Adrenal gland (tissue), 5 donors: Measurements from ENCODE around the gene MAEA.

Source experiments
- POLR2A ChIP-seq, 2 donors: fragments of 450-650 bp; IDR thresholded peaks; one replicate each; pipeline ENCODE4 v1.6.1; 2017; ENCODE audit warnings: antibody characterized with exemption in 2 of 2, mild to moderate bottlenecking in 2 of 2, moderate library complexity in 1 of 2
- TF ChIP-seq, protein P1 (sequence below), 6 experiments: fragments of 450-650 bp in 4 of 6; fragments of 200-600 bp in 2 of 6; sonication (generic) in 1 of 6; IDR thresholded peaks; 1 replicate in 5 of 6; 2 replicates in 1 of 6; pipeline versions ENCODE4 v1.5.1 to v1.8.0; 2016 to 2021; ENCODE audit warnings: antibody characterized with exemption in 6 of 6, mild to moderate bottlenecking in 2 of 6, moderate library complexity in 1 of 6
- donor health status: DM: no; HTN: no; CAD: no.

DNA sequence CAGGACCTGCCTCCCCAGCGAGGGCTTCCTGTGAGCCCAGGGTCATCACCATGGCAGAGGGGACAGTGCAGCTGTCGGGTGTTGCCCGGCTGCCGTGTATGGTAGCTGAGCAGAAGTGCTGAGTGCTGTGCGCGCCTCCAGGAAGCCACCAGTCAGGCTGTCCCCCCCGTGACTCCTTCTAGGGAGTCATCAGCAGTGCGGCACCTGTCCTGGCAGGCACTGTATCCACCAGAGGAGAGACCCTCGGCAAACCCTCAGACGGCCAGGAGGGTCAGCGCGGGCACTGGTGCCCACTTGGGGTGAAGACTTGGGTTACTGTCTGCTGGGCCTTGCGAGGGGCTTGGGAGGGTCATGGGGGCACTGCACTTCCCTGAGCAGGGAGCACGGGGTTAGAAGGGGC is 65.7 kb downstream of the MAEA start:
- TF ChIP-seq, protein P1, sequence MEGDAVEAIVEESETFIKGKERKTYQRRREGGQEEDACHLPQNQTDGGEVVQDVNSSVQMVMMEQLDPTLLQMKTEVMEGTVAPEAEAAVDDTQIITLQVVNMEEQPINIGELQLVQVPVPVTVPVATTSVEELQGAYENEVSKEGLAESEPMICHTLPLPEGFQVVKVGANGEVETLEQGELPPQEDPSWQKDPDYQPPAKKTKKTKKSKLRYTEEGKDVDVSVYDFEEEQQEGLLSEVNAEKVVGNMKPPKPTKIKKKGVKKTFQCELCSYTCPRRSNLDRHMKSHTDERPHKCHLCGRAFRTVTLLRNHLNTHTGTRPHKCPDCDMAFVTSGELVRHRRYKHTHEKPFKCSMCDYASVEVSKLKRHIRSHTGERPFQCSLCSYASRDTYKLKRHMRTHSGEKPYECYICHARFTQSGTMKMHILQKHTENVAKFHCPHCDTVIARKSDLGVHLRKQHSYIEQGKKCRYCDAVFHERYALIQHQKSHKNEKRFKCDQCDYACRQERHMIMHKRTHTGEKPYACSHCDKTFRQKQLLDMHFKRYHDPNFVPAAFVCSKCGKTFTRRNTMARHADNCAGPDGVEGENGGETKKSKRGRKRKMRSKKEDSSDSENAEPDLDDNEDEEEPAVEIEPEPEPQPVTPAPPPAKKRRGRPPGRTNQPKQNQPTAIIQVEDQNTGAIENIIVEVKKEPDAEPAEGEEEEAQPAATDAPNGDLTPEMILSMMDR (IDR thresholded peaks at IDR 0.05) = no peak
- TF ChIP-seq POLR2A (IDR thresholded peaks at IDR 0.05) = no peak
